ENCODE measurements around the gene MAPRE2. TPM values are rescaled to one million over a fixed set of nuclear protein-coding genes. Genes with fewer than 3 reads are reported as not detected.
"Not testable (repeated sequence)": the region's sequence is repeated elsewhere in the genome, so short reads cannot be mapped to it uniquely, and the experiment has no call there.

MAPRE2 gene
- total RNA-seq, 2 experiments from 2014 or later, result 40.2 to 49.0 TPM

DNA sequence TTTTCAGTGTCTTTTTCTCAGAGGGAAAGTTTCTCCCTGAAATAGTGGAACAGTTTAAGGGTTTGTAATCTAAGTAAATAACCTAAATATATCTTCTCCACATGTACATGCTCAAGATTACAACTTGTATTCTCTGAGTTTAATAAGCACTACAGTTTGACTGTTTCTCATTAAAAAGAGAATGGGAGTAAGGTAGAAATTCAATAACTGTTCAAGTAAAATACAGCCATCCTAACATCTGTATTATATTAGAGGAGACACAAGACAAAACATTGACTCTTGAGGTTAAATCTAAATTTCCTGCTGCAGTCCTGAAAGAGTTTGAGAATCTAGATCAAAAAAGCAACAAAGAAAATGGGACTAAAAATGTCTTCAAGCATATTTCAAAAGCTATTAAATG, 126.6 kb downstream of the MAPRE2 start:
- DNase-seq, result no peak
- Mint-ChIP-seq H3K4me1 (no peaks in the 10 kb centered on the region), H3K27me3 (peaks cover 4% of the 10 kb centered on the region), H3K36me3 (no peaks in the 10 kb centered on the region), H3K4me3 (no peak overlapping the region), H3K27ac (no peak overlapping the region), H3K9me3 (ENCODE audit: low read depth) (no peaks in the 10 kb centered on the region)
- ATAC-seq, result no peak
- CTCF ChIA-PET, result interaction anchor here (1.1 kb wide), 1 partner anchor 12 kb away, joined by 3 read pairs; no protein-coding TSS in a partner anchor

DNA sequence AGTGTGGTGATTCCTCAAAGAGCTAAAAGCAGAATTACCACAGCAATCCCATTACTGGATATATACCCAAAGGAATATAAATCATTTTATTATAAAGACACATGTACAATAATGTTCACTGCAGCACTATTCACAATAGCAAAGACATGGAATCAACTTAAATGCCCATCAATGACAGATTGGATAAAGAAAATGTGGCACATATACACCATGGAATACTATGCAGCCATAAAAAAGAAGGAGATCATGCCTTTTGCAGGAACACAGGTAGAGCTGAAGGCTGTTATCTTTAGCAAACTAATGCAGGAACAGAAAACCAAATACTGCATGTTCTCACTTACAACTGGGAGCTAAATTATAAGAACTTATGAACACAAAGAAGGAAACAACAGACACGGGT, 129.1 kb downstream of the MAPRE2 start:
- not testable (repeated sequence) for H3K4me3 Mint-ChIP-seq; ATAC-seq; H3K27me3 Mint-ChIP-seq; H3K27ac Mint-ChIP-seq; H3K9me3 Mint-ChIP-seq (ENCODE audit: low read depth); DNase-seq; H3K36me3 Mint-ChIP-seq; H3K4me1 Mint-ChIP-seq
- CTCF ChIA-PET, result interaction anchor here (1.1 kb wide), 1 partner anchor 11 kb away, joined by 3 read pairs; no protein-coding TSS in a partner anchor

DNA sequence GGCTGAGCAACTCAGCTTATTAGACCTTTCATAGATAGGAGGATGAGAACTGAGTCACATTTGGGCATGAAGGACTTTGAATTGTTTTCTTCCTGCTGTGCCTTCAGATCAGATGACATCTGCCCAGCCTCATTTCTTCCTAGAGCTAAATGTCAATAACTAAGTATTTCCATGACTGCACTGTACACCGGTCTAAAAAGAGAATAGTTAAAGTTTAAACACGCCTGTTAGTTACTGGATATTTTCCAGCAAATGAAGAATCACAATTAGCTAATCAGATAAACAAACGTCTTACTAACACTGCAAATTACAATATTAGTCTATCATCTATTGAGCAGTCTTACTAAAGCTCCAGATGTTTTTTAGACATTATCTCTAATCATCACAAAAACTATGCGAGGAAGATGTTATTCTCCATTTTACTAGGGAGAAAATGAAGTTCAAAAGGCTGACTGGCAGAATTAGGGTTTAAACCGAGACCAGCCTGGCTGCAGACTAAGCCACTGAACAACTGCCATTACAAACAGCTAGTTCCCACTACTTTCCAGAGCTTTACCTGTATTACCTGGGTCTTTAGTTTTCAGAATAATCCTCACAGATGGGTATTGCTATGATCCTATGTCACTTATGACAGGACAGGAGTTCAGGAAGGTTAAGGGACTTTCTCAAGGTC, 130.2 kb downstream of the MAPRE2 start:
- DNase-seq, result no peak
- Mint-ChIP-seq H3K36me3 (no peaks in the 10 kb centered on the region), H3K4me3 (no peak overlapping the region), H3K27me3 (peaks cover 4% of the 10 kb centered on the region), H3K27ac (no peak overlapping the region), H3K4me1 (peaks cover 6% of the 10 kb centered on the region), H3K9me3 (ENCODE audit: low read depth) (no peaks in the 10 kb centered on the region)
- no peak for ATAC-seq
- CTCF ChIA-PET, result interaction anchor here (1.1 kb wide), 1 partner anchor 12 kb away, joined by 3 read pairs; no protein-coding TSS in a partner anchor

DNA sequence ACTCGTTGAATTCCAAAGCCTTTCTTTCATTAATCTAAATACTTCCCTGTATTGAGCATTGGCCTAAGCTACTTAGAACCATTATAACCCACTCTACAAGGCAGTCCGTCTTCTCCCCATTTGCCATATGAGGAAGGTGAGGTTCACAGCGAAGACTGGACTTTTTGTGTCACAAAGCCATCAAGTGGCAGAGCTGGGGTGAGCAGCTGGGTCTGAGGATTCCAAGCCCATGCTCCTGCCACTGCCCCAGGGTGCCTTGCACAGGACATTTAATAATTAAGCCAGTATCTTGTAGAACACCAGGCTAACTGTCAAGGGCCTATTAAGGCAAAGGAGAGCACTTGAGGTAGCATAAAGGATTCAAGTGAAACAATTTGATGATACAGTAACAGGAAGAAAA, 130.8 kb downstream of the MAPRE2 start:
- peaks cover 4% of the 10 kb centered on the region for H3K27me3 Mint-ChIP-seq
- CTCF ChIA-PET, result no interaction called here
- no peak overlapping the region for H3K27ac Mint-ChIP-seq
- peaks cover 6% of the 10 kb centered on the region for H3K4me1 Mint-ChIP-seq
- H3K9me3 Mint-ChIP-seq (ENCODE audit: low read depth), result peaks cover 2% of the 10 kb centered on the region
- no peak for DNase-seq
- no peaks in the 10 kb centered on the region for H3K36me3 Mint-ChIP-seq
- no peak for ATAC-seq
- H3K4me3 Mint-ChIP-seq, result no peak overlapping the region

DNA sequence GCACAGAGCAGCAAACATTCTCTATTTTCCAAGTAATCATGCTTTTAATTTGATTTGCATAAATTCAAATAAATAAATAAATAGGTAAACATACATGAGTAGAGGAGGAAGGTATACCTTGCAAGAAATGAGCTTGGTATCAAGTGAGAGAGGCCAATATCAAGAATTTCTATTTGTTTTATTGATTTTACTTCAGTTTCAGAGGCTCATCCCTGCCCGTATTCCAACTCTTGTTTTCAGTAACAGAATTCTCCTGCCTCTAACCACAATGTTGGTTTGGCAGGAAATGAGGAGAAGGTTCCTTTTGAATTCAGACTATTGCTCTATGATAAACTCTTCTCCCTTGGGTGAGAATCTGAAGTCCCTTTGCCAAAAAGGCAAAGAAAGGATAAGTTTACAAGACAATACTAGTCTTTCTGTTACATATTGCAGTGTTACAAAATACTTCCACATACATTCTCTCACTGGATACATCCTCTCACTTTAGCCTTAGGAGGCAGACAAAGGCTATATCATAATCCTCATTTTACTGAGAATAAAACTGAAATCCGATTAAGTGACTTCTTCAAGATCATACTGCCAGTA, 131.3 kb downstream of the MAPRE2 start:
- DNase-seq (no peak), ATAC-seq (no peak)
- Mint-ChIP-seq H3K27me3 (peaks cover 4% of the 10 kb centered on the region), H3K4me3 (no peak overlapping the region), H3K36me3 (no peaks in the 10 kb centered on the region), H3K4me1 (peaks cover 6% of the 10 kb centered on the region), H3K27ac (no peak overlapping the region), H3K9me3 (ENCODE audit: low read depth) (peaks cover 3% of the 10 kb centered on the region)
- CTCF ChIA-PET, result no interaction called here

DNA sequence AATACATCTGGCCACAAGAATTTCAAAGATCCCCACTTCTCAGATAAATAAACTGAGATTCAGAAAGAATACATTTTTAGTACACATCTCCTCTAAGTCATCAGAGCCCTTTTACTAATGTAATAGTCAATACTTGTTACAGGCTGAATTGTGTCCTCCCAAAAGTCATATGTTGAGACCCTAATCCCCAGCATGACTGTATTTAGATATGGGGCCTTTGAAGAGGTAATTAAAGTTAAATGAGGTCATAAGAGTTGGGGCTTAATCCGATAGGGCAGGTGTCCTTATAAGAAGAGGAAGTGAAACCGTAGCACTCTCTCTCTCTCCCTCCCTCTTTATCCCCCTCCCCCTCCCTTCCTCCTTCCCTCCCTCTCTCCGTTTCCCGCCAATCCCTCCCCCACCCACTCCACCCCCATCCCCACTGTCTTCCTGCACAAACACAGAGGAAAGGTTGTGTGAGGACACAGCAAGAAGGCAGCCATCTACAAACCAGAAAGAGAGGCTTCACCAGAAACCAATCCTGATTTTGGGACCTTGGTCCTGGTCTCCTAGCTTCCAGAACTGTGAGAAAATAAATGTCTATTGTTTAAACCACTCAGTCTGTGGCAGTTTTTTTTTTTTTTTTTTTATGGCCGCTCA, 133.0 kb downstream of the MAPRE2 start:
- CTCF ChIA-PET, result interaction anchor here (0.9 kb wide), 1 partner anchor 29 kb away, joined by 3 read pairs; no protein-coding TSS in a partner anchor
- Mint-ChIP-seq H3K4me1 (peaks cover 6% of the 10 kb centered on the region), H3K4me3 (no peak overlapping the region), H3K9me3 (ENCODE audit: low read depth) (peaks cover 3% of the 10 kb centered on the region), H3K27ac (no peak overlapping the region), H3K27me3 (no peaks in the 10 kb centered on the region), H3K36me3 (no peaks in the 10 kb centered on the region)
- no peak for DNase-seq
- ATAC-seq, result no peak

DNA sequence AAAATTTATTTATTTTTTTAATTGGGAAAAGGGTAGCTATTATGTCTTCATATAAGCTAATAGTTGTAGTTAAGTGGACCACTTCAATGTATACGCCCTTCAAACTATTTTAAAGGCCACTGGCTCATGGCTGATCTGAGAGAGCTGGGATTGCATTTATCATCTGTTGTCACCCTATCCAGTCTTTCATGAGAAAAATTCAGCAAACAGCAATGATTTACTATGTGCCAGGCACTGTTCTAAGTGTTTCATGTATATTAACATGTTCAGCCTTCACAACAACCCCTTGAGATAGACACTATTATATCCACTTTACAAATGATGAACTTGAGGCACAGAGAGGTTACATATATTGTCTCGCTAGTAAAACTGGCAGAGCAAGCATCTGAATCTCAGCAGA, 133.5 kb downstream of the MAPRE2 start:
- no peaks in the 10 kb centered on the region for H3K27me3 Mint-ChIP-seq
- ATAC-seq, result no peak
- CTCF ChIA-PET, result interaction anchor here (0.9 kb wide), 1 partner anchor 30 kb away, joined by 3 read pairs; no protein-coding TSS in a partner anchor

DNA sequence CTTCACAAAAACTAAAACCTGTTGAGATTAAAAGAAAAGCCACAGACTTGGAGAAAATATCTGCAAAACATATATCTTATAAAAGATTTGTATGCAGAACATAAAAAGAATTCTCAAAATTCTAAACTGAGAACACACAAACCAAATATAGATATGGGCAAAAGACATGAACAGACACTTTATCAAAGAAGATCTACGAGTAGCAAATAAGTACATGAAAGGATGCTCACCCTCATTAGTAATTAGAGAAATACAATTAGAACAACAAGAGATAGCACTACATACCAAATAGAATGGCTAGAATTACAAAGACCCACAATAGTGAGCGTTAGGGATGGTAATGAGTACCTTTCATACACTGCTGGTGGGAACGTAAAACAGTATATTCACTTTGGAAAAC, 135.7 kb downstream of the MAPRE2 start:
- DNase-seq (no peak), ATAC-seq (no peak)
- Mint-ChIP-seq H3K4me1 (peaks cover 6% of the 10 kb centered on the region), H3K9me3 (ENCODE audit: low read depth) (peaks cover 3% of the 10 kb centered on the region), H3K27me3 (no peaks in the 10 kb centered on the region), H3K36me3 (no peaks in the 10 kb centered on the region), H3K4me3 (no peak overlapping the region), H3K27ac (no peak overlapping the region)
- CTCF ChIA-PET, result no interaction called here

More for the DNA sequence above, 133.5 kb downstream of the MAPRE2 start:
- Mint-ChIP-seq H3K9me3 (ENCODE audit: low read depth) (peaks cover 3% of the 10 kb centered on the region), H3K4me1 (peaks cover 6% of the 10 kb centered on the region), H3K4me3 (no peak overlapping the region), H3K36me3 (no peaks in the 10 kb centered on the region), H3K27ac (no peak overlapping the region)
- DNase-seq, result no peak

DNA sequence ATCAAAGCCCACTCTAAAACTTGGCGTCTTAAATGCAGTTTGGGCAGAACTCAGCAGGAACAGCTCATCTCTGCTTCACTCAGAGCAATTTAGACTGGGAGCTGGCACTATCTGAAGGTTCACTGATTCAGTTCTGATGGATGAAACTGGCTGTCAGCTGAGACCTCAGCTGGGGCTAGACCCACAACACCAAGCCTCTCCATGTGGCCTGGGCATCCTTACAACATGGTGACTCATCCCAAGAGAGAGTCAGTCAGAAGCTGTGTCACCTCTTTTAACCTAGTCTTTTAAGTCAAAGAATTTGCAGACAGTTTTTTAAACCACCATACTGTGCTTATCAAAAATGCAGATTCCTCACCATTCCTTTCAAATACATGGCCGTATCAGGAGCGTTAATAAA, 137.0 kb downstream of the MAPRE2 start:
- DNase-seq (peak; percentile 57), ATAC-seq (peak; percentile 66)
- Mint-ChIP-seq H3K27ac (no peak overlapping the region), H3K36me3 (no peaks in the 10 kb centered on the region), H3K9me3 (ENCODE audit: low read depth) (peaks cover 3% of the 10 kb centered on the region), H3K4me1 (peaks cover 6% of the 10 kb centered on the region), H3K27me3 (no peaks in the 10 kb centered on the region), H3K4me3 (no peak overlapping the region)
- CTCF ChIA-PET, result no interaction called here

DNA sequence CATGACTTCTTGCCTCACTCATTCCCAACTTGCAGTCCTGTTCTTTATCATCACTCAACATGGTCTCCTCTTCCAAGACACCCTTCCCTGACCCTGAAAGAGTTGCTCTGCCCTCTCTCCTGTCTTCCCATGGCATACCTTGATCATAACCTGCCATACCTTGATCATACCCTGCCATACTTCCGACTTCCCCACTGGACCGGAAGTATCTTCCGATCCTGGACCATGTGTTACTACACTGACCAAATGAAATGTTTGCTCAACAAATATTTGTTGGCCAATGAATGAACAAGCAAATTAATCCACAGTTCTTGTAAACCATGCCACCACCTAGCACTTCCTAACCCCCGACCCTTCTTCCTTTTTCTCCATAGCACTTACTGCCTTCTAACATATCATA, 138.7 kb downstream of the MAPRE2 start:
- no peak overlapping the region for H3K27ac Mint-ChIP-seq
- CTCF ChIA-PET, result interaction anchor here (1.3 kb wide), 1 partner anchor 12 kb away, joined by 3 read pairs; no protein-coding TSS in a partner anchor
- DNase-seq, result no peak

DNA sequence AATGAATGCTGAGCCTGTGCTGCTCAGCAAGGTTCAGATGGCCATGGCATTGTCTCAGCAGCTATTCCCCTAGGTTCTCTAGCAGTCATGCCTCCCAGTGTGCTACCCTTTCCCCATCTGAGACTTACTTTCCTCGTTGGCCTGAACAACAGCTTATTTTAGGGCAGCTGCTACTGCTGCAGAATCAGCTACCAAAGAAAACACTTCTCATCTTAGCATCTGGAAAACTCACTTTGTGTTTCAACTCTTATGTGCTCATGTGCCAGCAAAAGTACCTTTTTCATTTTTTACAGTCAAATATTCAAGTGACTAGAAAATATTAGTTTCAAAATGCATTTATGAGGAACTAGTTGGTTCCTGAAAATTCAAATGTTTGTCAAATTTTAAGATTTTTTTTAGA, 139.2 kb downstream of the MAPRE2 start:
- H3K9me3 Mint-ChIP-seq (ENCODE audit: low read depth), result peaks cover 3% of the 10 kb centered on the region
- DNase-seq, result no peak
- H3K27ac Mint-ChIP-seq, result no peak overlapping the region
- no peak overlapping the region for H3K4me3 Mint-ChIP-seq
- H3K36me3 Mint-ChIP-seq, result no peaks in the 10 kb centered on the region
- H3K27me3 Mint-ChIP-seq, result peaks cover 3% of the 10 kb centered on the region
- CTCF ChIA-PET, result interaction anchor here (1.3 kb wide), 1 partner anchor 13 kb away, joined by 3 read pairs; no protein-coding TSS in a partner anchor
- no peak for ATAC-seq
- no peaks in the 10 kb centered on the region for H3K4me1 Mint-ChIP-seq

More for the DNA sequence above, 138.7 kb downstream of the MAPRE2 start:
- H3K27me3 Mint-ChIP-seq, result peaks cover 3% of the 10 kb centered on the region
- peaks cover 3% of the 10 kb centered on the region for H3K9me3 Mint-ChIP-seq (ENCODE audit: low read depth)
- no peaks in the 10 kb centered on the region for H3K36me3 Mint-ChIP-seq
- no peak overlapping the region for H3K4me3 Mint-ChIP-seq
- peaks cover under 1% of the 10 kb centered on the region for H3K4me1 Mint-ChIP-seq
- ATAC-seq, result no peak

DNA sequence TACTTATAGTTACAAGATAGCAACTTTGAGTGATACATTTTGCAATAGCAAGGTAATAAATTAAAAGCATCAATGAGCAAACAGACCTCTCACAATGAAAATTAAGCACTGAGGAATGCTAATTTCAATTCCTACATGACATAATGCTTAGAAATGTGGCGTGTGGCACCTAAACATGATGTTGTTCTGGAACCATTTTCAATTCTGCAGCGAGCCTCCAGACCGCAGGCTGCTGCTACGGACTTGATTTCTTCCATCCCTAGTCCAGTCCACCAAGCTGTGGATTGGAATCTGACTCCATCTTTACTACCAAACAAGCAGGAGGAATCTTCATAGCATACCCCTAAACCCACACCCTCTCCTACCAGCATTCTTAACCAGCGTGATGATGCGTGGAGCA, 140.9 kb downstream of the MAPRE2 start:
- Mint-ChIP-seq H3K9me3 (ENCODE audit: low read depth) (no peaks in the 10 kb centered on the region), H3K36me3 (no peaks in the 10 kb centered on the region), H3K4me1 (no peaks in the 10 kb centered on the region), H3K27me3 (peaks cover 3% of the 10 kb centered on the region), H3K27ac (no peak overlapping the region), H3K4me3 (no peak overlapping the region)
- ATAC-seq (no peak), DNase-seq (no peak)
- CTCF ChIA-PET, result no interaction called here

DNA sequence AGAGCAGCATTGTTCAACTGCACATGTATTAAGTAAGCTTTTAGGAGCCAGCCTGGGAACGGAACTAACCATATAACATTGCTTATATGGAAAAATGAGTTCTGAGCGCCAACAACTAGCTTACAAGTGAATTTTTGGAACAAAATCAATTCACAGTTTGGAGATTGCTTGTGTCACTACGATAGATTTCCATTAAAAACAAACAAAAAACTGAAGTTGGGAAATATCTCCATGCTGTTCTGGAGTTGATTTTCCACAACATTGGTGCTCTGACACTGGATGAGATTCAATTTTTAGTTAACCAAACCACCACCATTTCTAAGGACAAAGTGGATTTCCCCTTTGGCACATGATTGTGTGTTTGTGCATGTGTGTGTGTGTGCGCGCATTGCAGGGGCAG, 142.7 kb downstream of the MAPRE2 start:
- Mint-ChIP-seq H3K36me3 (no peaks in the 10 kb centered on the region), H3K9me3 (ENCODE audit: low read depth) (no peaks in the 10 kb centered on the region)

DNA sequence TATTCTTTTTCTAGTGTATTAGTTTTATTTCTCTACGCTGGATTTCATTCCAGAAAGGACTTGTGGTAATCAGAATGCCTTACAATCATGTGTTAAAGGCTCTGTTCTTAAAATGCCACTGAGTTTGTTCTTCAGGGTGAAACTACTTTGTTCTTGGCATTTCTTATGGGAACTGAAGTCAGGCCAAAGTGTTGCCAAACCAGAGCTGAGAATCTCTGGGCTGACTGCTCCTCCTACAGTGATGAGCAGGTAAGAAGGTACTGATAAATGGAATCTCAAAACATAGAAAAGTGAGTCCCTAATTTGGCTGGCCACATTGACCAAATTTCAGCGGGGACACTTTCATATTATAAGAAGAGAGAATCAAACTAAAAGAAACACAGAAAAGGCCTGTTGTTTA, 144.6 kb downstream of the MAPRE2 start:
- CTCF ChIA-PET, result no interaction called here
- H3K36me3 Mint-ChIP-seq, result no peaks in the 10 kb centered on the region
- no peaks in the 10 kb centered on the region for H3K9me3 Mint-ChIP-seq (ENCODE audit: low read depth)
- H3K4me3 Mint-ChIP-seq, result no peak overlapping the region
- H3K27me3 Mint-ChIP-seq, result peaks cover 3% of the 10 kb centered on the region
- ATAC-seq (no peak), DNase-seq (no peak)
- H3K27ac Mint-ChIP-seq, result no peak overlapping the region
- H3K4me1 Mint-ChIP-seq, result no peaks in the 10 kb centered on the region

More for the DNA sequence above, 142.7 kb downstream of the MAPRE2 start:
- DNase-seq, result no peak
- CTCF ChIA-PET, result no interaction called here
- H3K4me1 Mint-ChIP-seq, result no peaks in the 10 kb centered on the region
- peaks cover 3% of the 10 kb centered on the region for H3K27me3 Mint-ChIP-seq
- H3K27ac Mint-ChIP-seq, result no peak overlapping the region
- ATAC-seq, result no peak
- H3K4me3 Mint-ChIP-seq, result no peak overlapping the region

Data from activated CD8-positive, alpha-beta memory T cell treated with anti-CD3 and anti-CD28 coated beads, Interleukin-2, amount 10 ng/mL, durations not matched to agents 7 days and 5 days (primary cell).